Activated T-helper 2 cell treated with anti-CD3 and anti-CD28 coated beads, Interferon-gamma antibody, Interleukin-2, Interleukin-4, amounts not matched to agents 10 μg/mL and 5 μg/mL and 100 μg/mL, durations not matched to agents 14 hours and 24 hours and 36 hours (primary cell): ENCODE data around the gene GAREM1. TPM values are rescaled to one million over a fixed set of nuclear protein-coding genes. Genes with fewer than 3 reads are reported as not detected.

Experiments used
- DNase-seq: peaks from one replicate; pipeline ENCODE4 v3.0.0; 2021; ENCODE audit warnings: low spot score
- H3K27ac Mint-ChIP-seq: one replicate; pipeline ENCODE4 v1.8.0; 2021; ENCODE audit warnings: mixed read lengths
- H3K27me3 Mint-ChIP-seq: one replicate; pipeline ENCODE4 v1.8.0; 2021; ENCODE audit warnings: low read depth, mixed read lengths
- H3K36me3 Mint-ChIP-seq: one replicate; pipeline ENCODE4 v1.8.0; 2021; ENCODE audit warnings: low read depth, mixed read lengths
- H3K4me1 Mint-ChIP-seq: one replicate; pipeline ENCODE4 v1.8.0; 2021; ENCODE audit warnings: low read depth, mixed read lengths
- H3K4me3 Mint-ChIP-seq: one replicate; pipeline ENCODE4 v1.8.0; 2021; ENCODE audit warnings: low read depth, mild to moderate bottlenecking, moderate library complexity, mixed read lengths
- H3K9me3 Mint-ChIP-seq: one replicate; pipeline ENCODE4 v1.8.0; 2021; ENCODE audit warnings: mixed read lengths
- intact Hi-C: fragments of 100-400 bp; cut with micrococcal nuclease; formaldehyde crosslinking; loops from one replicate; pipeline ENCODE4 v1.15.1; 2023
- total RNA-seq: library from RNA; stranded (reverse); gene quantifications from 2 replicates; pipeline ENCODE4 v1.2.3, GENCODE V29; 2022

GAREM1 gene
- total RNA-seq, 1 donor from 2014 or later: not detected

DNA sequence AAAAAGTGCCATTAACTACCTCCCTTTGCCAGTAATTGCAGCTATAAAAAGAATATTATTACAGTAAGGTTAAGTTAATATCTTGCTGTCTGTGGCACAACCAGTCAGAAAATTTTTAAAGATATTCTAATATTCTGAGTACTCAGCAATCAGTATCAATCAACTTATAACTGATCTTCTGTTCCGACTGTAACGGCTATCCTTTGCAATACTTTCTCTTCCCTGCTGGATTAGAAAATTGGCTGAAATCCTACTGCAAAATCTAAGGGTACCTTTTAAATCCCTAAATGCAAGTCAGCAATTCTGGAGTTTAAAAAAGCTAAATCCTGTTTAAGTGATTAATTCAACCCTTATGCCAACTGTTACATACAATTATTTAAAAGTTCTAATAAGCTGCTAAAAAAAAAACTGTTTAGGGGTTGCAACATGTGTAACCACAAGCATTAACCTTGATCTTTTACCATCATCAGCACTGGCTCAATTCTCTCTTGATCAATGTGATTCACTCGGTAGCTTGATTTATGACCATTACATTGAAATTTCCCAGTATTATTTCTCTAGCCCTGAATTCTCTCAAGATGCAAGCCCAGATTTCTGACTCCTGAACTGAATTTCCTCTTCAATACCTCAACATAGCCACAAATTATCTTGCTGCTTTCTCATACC lies 20.5 kb downstream of the GAREM1 start:
- Mint-ChIP-seq H3K27ac (no peak overlapping the region), H3K4me3 (no peak overlapping the region), H3K4me1 (no peaks in the 10 kb centered on the region), H3K27me3 (peaks cover 7% of the 10 kb centered on the region), H3K36me3 (no peaks in the 10 kb centered on the region), H3K9me3 (no peaks in the 10 kb centered on the region)
- intact Hi-C loops: no loop called here
- DNase-seq: no peak

- Mint-ChIP-seq H3K4me1 (no peaks in the 10 kb centered on the region), H3K9me3 (no peaks in the 10 kb centered on the region), H3K4me3 (no peak overlapping the region), H3K36me3 (no peaks in the 10 kb centered on the region), H3K27me3 (peaks cover 3% of the 10 kb centered on the region), H3K27ac (no peak overlapping the region)
- no peak for DNase-seq
- intact Hi-C loops: no loop called here
These were observed 23.9 kb downstream of the GAREM1 start for GRCh38 chr18:32446780-32447179.

DNA sequence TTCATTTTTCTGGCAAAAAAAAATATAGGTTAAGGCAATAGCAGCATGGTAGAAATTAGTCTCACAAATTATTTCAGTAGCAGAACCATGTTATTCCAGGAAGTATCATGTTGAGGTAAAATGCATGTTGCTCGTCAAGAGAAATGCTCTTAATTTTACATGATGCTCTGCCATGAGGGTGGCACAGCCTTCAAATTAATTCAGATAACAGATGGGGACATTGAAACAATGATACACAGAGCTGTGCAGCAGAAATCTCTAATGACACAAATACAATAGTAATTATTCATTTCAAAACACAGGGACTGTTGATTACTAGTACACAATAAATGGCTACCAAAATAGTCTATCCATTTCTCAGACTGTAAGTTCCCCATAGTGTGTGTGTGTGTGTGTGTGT lies 24.8 kb downstream of the GAREM1 start:
- DNase-seq: no peak
- Mint-ChIP-seq H3K9me3 (no peaks in the 10 kb centered on the region), H3K27me3 (peaks cover 9% of the 10 kb centered on the region), H3K27ac (no peak overlapping the region), H3K4me3 (no peak overlapping the region), H3K36me3 (no peaks in the 10 kb centered on the region), H3K4me1 (no peaks in the 10 kb centered on the region)
- intact Hi-C loops: no loop called here

- H3K36me3 Mint-ChIP-seq: no peaks in the 10 kb centered on the region
- no peak overlapping the region for H3K27ac Mint-ChIP-seq
These were observed 26.9 kb downstream of the GAREM1 start for GRCh38 chr18:32443706-32444215.

GRCh38 chr18:32443033-32443705 lies 27.5 kb downstream of the GAREM1 start:
- no peak overlapping the region for H3K27ac Mint-ChIP-seq
- no peak overlapping the region for H3K4me3 Mint-ChIP-seq
- intact Hi-C loops: no loop called here
- H3K36me3 Mint-ChIP-seq: no peaks in the 10 kb centered on the region
- H3K9me3 Mint-ChIP-seq: no peaks in the 10 kb centered on the region
- H3K4me1 Mint-ChIP-seq: no peaks in the 10 kb centered on the region
- H3K27me3 Mint-ChIP-seq: peaks cover 13% of the 10 kb centered on the region
- no peak for DNase-seq

More at GRCh38 chr18:32443706-32444215, 26.9 kb downstream of the GAREM1 start:
- peaks cover 13% of the 10 kb centered on the region for H3K27me3 Mint-ChIP-seq
- no peak overlapping the region for H3K4me3 Mint-ChIP-seq
- intact Hi-C loops: no loop called here
- H3K9me3 Mint-ChIP-seq: no peaks in the 10 kb centered on the region
- DNase-seq: no peak
- no peaks in the 10 kb centered on the region for H3K4me1 Mint-ChIP-seq

GRCh38 chr18:32442575-32442974 lies 28.1 kb downstream of the GAREM1 start:
- Mint-ChIP-seq H3K27ac (no peak overlapping the region), H3K4me1 (no peaks in the 10 kb centered on the region), H3K4me3 (no peak overlapping the region), H3K36me3 (no peaks in the 10 kb centered on the region), H3K27me3 (peaks cover 16% of the 10 kb centered on the region), H3K9me3 (no peaks in the 10 kb centered on the region)
- DNase-seq: no peak
- intact Hi-C loops: no loop called here

- Mint-ChIP-seq H3K9me3 (no peaks in the 10 kb centered on the region), H3K27ac (no peak overlapping the region), H3K36me3 (no peaks in the 10 kb centered on the region), H3K4me3 (no peak overlapping the region), H3K4me1 (no peaks in the 10 kb centered on the region), H3K27me3 (peaks cover 22% of the 10 kb centered on the region)
- intact Hi-C loops: no loop called here
- no peak for DNase-seq
These were observed 29.1 kb downstream of the GAREM1 start for GRCh38 chr18:32441533-32441932.

GRCh38 chr18:32440518-32440917 lies 30.2 kb downstream of the GAREM1 start:
- H3K27ac Mint-ChIP-seq: no peak overlapping the region

GRCh38 chr18:32439802-32440201 lies 30.9 kb downstream of the GAREM1 start:
- DNase-seq: no peak
- H3K9me3 Mint-ChIP-seq: no peaks in the 10 kb centered on the region
- H3K4me3 Mint-ChIP-seq: no peak overlapping the region
- intact Hi-C loops: no loop called here
- H3K4me1 Mint-ChIP-seq: no peaks in the 10 kb centered on the region
- H3K27me3 Mint-ChIP-seq: peaks cover 26% of the 10 kb centered on the region
- no peak overlapping the region for H3K27ac Mint-ChIP-seq
- H3K36me3 Mint-ChIP-seq: no peaks in the 10 kb centered on the region

More at GRCh38 chr18:32440518-32440917, 30.2 kb downstream of the GAREM1 start:
- Mint-ChIP-seq H3K4me3 (no peak overlapping the region), H3K27me3 (peaks cover 26% of the 10 kb centered on the region), H3K4me1 (no peaks in the 10 kb centered on the region), H3K9me3 (no peaks in the 10 kb centered on the region), H3K36me3 (no peaks in the 10 kb centered on the region)
- no peak for DNase-seq
- intact Hi-C loops: no loop called here

DNA sequence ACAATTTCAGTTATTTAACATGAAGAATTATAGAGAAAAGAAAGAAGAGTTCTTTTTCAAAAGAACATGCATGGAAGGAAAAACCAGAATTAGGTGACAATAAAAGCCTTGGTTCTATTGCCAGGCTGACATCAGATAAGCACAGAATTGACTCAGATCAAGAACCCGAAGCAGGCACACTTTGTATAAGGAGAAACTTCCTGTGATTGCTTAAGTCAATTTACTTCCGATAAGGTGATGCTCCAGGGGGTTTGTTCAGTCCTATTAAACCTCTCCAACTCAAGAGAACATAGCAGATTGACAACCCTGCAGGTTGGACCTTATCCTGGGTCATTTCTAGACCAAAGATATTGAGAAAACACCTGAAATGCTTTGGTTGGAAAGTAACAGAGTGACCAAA lies 31.4 kb downstream of the GAREM1 start:
- Mint-ChIP-seq H3K27ac (no peak overlapping the region), H3K9me3 (no peaks in the 10 kb centered on the region), H3K36me3 (no peaks in the 10 kb centered on the region), H3K4me1 (no peaks in the 10 kb centered on the region), H3K27me3 (peaks cover 27% of the 10 kb centered on the region), H3K4me3 (no peak overlapping the region)
- intact Hi-C loops: no loop called here
- DNase-seq: no peak

DNA sequence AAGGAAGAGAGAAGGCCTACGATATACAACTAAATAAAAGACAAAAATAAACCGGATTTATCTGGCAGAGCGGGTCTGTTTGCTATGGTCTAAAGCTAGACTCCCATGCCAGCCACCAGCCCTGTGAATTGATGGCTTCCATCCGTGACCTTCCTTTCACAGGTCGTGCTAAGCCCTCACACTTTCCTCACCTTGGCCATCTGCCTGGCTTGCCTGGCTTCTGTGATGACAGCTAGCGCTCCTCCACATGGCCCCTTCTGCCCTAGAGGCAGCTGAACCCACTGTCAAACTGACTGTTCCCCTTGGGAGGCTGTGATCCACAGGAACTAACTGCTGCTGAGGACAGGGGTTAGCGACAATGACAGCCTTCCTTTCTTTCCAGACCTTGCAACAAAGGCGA lies 32.5 kb downstream of the GAREM1 start:
- intact Hi-C loops: no loop called here
- H3K4me1 Mint-ChIP-seq: no peaks in the 10 kb centered on the region
- peaks cover 27% of the 10 kb centered on the region for H3K27me3 Mint-ChIP-seq
- no peak overlapping the region for H3K4me3 Mint-ChIP-seq
- no peak for DNase-seq
- H3K27ac Mint-ChIP-seq: no peak overlapping the region
- no peaks in the 10 kb centered on the region for H3K36me3 Mint-ChIP-seq
- H3K9me3 Mint-ChIP-seq: no peaks in the 10 kb centered on the region

DNA sequence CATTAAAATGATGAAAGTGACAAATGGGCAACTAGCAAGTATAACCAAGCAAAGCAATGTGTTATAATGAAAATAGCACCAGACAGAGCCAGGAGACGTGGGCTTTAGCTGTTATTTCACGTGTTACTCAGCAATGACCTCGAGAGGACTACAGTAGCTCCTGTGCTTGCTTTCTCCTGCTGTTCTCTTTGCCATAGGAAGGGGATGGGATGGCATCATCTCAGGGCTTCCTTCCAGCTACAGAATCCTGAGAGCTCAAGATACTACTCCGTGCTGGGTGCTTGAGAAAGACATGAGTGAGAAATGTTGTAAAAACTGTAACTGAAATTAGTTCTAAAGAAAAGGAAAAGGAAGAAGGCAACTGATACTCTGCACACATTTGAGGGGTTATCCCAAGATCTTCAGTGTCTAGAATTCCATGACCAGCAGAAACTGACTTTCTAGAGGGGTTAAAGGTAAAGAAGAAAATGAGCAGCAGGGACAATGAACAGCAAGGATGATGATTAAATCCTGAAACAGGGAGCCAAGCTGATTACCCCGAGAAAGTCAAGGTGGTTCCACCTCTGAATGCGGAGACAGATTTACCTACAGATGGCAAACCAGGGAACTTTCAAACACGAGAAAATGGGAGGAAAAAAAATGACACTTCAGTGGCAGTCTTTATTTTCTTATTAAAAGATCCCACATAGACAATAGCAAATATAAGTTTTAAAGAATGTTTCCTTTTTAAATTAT lies 33.4 kb downstream of the GAREM1 start:
- no peak overlapping the region for H3K27ac Mint-ChIP-seq
- H3K4me1 Mint-ChIP-seq: no peaks in the 10 kb centered on the region
- intact Hi-C loops: no loop called here
- H3K9me3 Mint-ChIP-seq: no peaks in the 10 kb centered on the region
- no peak overlapping the region for H3K4me3 Mint-ChIP-seq
- H3K27me3 Mint-ChIP-seq: peaks cover 35% of the 10 kb centered on the region
- DNase-seq: no peak
- no peaks in the 10 kb centered on the region for H3K36me3 Mint-ChIP-seq
